Fibroblast of villous mesenchyme (primary cell): ENCODE data around the gene SNUPN. TPM values are rescaled to one million over a fixed set of nuclear protein-coding genes. Genes with fewer than 3 reads are reported as not detected.
A peak's percentile ranks its signal among the peaks of the same experiment; 100 is the strongest.

Experiments
- DNase-seq: peaks from one replicate; pipeline ENCODE4 v3.0.0-alpha.2; 2010; ENCODE audit warnings: low read depth
- H3K4me3 ChIP-seq: 2 replicates; pipeline ENCODE4 v1.5.1; 2011; ENCODE audit warnings: low read depth, mild to moderate bottlenecking, low read length
- total RNA-seq: library from RNA; depleted of rRNA; stranded (reverse); fragments of >200 nt; gene quantifications from 2 replicates; pipeline ENCODE4 v1.2.3, GENCODE V29; 2012
- TF ChIP-seq, protein P1 (sequence below): IDR thresholded peaks from 2 replicates; pipeline ENCODE4 v1.5.1; 2012; ENCODE audit warnings: low read depth, mild to moderate bottlenecking, low read length; ENCODE audit not compliant: insufficient read depth

The SNUPN gene
- total RNA-seq, result 18.7 and 28.1 TPM in 2 replicates

DNA sequence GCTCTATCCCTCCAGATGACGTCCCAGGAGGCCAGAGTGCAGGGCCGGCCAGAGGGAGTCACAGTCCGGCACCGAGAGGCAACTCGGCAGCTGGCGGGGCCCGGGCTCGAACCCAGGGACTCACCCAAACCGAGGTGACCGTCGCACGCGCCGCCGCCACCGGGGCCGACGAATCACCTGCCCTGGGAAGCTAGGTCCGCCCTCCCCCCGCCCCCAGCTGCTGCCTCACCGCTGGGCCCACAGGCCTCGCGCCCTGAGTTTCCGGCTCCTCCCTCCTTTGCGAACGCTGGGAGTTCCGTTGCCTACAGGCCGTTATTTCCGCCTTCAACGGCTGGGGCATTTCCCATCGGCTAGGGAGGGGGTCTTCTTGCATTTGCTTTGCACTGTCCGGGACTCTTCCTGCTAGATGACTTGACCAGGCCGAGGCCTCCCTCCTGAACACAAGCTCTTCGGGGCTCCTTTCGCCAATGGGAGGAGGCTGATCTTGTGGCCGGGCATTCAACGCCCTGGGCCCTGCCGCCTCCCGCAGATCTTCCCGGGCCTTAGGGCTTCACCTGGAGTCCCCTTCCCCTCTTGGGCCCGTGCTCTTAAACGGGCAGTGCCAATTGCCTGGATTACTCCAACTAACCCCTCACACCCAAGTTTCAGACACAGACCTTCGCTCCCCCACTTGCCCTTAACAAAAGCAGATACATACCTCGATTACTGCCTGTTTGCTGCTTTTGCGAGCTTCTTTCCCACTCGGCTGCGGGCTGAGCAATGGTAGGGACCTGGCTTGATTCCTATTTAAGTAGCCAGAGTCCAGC is at the start of gene SNUPN:
Gene SNUPN (minus strand): TSS at position 184 of the 806 bp plus-strand sequence. CDS start 4,674 bp downstream, outside the sequence.
- H3K4me3 ChIP-seq, result peak within 1 kb of the TSS; percentile 91

DNA sequence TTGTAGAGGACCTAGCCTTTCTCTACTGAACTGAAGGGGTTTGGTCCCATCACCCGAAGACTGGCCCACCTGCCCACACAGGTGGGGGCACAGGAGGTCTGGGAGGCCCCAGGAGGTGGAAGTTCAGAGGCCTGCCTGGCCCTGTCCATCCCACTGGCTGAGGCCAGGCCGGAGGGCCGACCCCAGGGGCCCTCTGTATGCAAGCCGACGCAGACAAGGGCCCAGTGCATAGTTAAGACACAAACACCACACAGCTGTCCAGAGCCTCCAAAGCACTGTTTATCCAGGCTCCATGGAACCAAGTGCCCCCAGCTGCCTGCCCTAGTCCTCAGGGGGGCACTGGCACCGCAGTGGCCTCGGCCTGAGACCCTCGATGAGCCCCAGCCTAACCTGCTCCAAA is 48.8 kb upstream of the SNUPN start:
- TF ChIP-seq, protein P1, sequence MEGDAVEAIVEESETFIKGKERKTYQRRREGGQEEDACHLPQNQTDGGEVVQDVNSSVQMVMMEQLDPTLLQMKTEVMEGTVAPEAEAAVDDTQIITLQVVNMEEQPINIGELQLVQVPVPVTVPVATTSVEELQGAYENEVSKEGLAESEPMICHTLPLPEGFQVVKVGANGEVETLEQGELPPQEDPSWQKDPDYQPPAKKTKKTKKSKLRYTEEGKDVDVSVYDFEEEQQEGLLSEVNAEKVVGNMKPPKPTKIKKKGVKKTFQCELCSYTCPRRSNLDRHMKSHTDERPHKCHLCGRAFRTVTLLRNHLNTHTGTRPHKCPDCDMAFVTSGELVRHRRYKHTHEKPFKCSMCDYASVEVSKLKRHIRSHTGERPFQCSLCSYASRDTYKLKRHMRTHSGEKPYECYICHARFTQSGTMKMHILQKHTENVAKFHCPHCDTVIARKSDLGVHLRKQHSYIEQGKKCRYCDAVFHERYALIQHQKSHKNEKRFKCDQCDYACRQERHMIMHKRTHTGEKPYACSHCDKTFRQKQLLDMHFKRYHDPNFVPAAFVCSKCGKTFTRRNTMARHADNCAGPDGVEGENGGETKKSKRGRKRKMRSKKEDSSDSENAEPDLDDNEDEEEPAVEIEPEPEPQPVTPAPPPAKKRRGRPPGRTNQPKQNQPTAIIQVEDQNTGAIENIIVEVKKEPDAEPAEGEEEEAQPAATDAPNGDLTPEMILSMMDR, result no peak
- no peak overlapping the region for H3K4me3 ChIP-seq
- no peak for DNase-seq

More for the DNA sequence above, at the start of gene SNUPN:
- TF ChIP-seq, protein P1, result no peak
- peak; percentile 92 for DNase-seq

DNA sequence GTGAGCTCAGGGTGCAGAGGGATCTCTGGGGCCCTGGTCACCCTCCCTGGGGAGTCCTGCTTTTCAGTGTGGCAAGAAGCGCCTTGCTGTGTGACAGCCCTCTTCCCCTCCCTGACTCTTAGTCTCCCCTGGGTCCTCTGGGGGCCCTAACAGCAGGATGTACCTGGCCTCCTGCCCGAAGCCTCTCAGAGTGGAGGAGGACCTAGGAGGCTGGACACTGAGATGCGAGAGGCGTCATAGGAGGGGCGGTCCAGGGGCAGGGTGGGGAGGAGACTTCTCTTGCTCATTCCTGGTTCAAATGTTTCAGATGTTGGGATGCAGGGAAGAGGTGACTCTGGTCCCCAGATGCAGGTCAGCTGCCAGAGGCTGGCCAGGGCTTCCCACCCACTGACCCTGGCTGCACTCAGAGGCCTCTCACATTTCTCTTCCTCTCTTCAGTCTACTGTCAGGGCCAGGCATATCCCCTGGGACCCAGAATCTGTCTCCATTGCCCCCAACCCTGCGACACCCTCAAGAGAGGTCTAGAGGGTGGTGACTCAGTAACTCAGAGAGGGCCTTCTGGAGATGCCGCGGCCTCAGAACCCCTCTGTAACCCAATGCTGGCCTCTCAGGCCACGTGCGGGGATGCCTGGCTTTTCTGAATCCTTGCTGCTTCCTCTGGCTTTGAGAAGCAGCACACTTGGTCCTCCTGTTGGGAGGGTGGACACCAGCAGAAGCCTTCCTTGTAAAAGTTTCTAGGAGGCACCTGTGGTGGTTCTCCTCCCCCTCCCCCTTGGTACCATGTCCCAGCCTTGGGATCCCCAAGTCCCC is 48.1 kb upstream of the SNUPN start:
- peak overlapping the region; percentile 7 for H3K4me3 ChIP-seq
- peak; percentile 79 for DNase-seq
- TF ChIP-seq, protein P1, result no peak

DNA sequence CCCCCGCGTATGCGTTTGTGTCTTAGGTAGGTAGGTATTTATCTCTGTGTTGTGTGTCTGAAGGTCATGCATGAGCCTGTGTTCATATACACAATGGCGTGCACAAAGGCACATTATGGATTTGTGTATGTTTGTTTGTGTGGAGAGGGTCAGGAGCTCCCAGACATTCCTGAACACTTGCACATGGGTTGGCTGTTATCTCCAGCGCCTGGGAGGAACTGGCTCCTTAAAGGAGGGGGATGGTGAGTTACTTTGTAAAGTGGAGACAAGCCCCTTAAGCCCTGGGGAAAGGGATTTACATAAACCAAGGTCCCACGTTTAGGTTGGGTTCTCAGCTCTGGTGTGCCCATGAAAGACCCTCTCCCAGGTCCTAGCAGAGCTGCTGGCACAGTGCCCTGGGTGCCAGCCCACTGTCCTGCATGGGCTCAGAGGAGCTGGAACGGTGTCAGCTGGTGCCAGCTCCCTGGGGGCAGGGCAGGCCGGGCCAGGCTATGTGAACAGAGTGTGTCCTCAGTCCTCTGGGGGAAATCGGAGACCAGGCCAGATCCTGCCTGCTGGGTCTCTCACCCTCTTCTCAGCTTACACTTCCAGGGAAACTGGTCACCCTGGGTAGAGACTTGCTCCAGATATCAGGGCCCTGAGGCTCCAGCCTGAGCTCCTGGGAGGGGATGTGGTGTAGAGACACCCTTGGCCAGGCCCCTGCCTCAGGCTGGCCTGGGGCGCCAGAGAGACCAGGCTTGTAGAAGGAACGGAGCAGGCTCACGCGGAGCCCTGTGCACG is 47.3 kb upstream of the SNUPN start:
- peak; percentile 90 for DNase-seq
- TF ChIP-seq, protein P1, result no peak
- H3K4me3 ChIP-seq, result peak overlapping the region; percentile 15

DNA sequence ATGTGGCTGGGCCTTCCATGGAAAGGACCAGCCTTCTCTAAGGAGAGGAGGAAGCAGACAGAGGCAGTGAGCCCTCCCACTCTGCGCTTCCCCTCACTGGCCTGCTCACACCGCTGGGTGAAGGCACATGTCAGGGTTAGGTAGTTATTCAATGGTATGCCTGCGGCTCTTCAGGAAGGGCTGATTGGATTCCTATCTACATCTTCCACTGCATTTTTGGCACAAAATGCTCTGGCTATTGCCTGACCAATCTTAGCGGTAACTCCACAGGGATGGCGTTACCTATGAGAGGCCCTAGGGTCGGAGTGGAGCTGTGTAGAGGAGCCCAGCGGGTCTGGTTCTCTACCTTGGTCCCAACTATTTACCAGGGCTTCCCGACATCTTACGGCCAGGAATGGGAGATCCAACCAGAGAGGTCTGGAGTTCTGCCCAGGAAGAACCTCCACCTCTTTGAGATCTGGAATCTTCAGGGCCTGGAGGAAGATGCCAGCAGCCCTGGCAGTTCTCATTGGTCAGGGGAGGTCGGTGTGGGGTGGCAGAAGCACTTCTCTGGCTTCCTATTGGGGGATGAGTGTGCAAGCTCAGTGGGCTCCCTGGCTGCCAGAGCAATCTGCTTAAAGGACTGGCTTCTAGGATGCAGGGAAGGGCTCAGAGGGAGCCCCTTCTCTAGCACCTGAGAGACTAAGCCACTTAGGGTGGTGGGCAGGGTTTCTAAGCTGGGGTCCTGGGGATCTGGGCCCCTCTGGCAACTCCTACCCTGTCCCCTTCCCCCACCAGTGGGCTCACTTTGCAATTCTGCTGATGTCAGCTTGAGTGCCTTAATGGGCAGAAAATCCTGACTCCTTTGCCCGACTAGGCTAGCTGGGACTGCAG is 46.4 kb upstream of the SNUPN start:
- no peak for DNase-seq
- TF ChIP-seq, protein P1, result no peak
- H3K4me3 ChIP-seq, result no peak overlapping the region

DNA sequence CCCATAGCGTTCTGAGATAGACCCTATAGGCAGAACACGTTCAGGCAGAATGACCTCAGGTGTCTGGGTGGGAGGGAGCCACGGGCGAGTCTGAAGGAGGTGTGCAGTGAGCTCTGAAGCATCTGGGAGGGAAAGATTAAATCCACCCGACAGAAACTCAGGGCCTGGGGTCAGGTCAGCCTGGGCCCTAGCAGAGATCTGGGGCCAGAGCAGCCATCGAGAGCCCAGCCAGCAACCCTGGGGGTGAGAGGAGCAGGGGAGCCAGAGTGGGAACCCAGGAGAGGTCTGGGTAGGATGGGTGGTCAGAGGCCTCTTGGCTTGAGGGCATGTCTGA is 44.3 kb upstream of the SNUPN start:
- TF ChIP-seq, protein P1, result no peak
- no peak for DNase-seq
- no peak overlapping the region for H3K4me3 ChIP-seq
